Sigmoid colon (tissue), 4 donors: ENCODE measurements around the gene GGA1.

Source experiments
- CTCF ChIP-seq, 4 experiments: fragments of 450-650 bp in 3 of 4; fragments of 200-600 bp in 1 of 4; IDR thresholded peaks; one replicate each; pipeline ENCODE4 v1.5.1; 2016 to 2019; ENCODE audit warnings: antibody characterized with exemption in 4 of 4, mild to moderate bottlenecking in 3 of 4, moderate library complexity in 2 of 4
- EP300 ChIP-seq, 4 donors: sonication (generic); formaldehyde crosslinking; IDR thresholded peaks; one replicate each; pipeline ENCODE4 v1.6.1; 2017; ENCODE audit warnings: antibody characterized with exemption in 4 of 4
- POLR2A ChIP-seq, 2 donors: fragments of 450-650 bp; IDR thresholded peaks; one replicate each; pipeline ENCODE4 v1.6.1; 2016; ENCODE audit warnings: antibody characterized with exemption in 2 of 2, mild to moderate bottlenecking in 2 of 2, moderate library complexity in 2 of 2
- POLR2AphosphoS5 ChIP-seq, 4 donors: sonication (generic); formaldehyde crosslinking; IDR thresholded peaks; one replicate each; pipeline ENCODE4 v1.6.1; 2017; ENCODE audit warnings: antibody characterized with exemption in 4 of 4

GRCh38 chr22:37647928-37648327 lies 39.3 kb downstream of the GGA1 start:
- TF ChIP-seq CTCF (IDR thresholded peaks at IDR 0.05), result no peak
- no peak for TF ChIP-seq POLR2AphosphoS5 (IDR thresholded peaks at IDR 0.05)
- TF ChIP-seq POLR2A (IDR thresholded peaks at IDR 0.05), result no peak
- TF ChIP-seq EP300 (IDR thresholded peaks at IDR 0.05), result no peak
